ENCODE results near the gene ADORA3.

ADORA3 gene

DNA sequence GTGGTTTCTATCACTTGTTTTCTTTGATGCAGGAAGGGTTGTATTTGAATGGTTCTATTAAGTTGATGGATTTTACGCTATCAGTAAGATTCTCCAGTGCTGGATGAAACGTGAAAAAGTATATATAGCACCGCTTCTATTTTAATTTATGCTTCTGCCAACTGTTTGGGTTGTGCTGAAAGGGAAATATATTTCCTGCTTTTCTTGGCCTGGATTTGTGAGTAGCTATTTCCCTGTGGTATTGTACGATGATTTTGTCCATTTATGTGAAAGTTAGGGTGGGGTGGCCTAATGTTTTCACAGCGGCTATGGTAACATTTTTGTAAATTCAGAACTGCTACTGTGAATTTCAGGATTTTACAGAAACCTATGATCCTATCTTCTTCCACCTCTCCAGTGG lies 29.3 kb downstream of the ADORA3 start:
- DNase-seq, result no peak

DNA sequence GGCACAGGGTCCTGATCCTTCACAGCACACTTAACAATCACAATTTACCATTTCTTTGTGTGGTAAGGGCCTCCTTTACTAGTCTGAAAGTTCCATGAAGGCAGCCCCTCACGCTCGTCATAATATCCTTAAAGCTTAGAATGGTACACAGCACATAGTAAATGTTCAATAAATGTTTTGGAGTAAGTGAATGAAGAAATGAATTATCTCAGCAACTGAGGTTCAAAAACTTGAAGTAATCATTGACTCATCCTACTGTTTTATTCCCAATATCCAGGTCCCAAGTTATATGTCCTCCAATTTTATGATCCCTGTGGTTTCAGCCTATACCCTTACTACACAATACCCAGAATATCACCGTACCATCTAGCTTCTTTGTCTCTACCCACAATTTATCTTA lies 31.9 kb downstream of the ADORA3 start:
- DNase-seq, result no peak

- DNase-seq, result no peak
These were observed 32.4 kb downstream of the ADORA3 start for GRCh38 chr1:111471012-111471411.

DNA sequence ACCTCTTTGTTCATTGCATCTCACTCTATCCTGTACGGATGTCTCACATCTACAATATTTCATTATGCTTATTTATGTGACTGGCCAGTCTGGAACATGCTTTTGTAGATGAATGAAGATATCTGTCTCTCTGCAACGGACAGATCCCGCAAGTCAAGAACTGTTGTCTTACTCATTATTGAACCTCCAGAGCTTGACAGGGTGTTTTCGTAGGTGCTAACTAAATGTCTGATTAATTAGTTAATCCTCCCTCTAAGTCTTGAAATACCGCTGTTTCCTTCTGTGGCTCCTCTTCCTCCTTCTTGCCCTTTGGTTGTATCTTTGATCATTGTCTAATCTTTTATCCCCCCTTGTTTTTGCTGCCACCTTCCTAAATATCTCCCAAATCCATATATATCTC lies 32.8 kb downstream of the ADORA3 start:
- no peak for DNase-seq

DNA sequence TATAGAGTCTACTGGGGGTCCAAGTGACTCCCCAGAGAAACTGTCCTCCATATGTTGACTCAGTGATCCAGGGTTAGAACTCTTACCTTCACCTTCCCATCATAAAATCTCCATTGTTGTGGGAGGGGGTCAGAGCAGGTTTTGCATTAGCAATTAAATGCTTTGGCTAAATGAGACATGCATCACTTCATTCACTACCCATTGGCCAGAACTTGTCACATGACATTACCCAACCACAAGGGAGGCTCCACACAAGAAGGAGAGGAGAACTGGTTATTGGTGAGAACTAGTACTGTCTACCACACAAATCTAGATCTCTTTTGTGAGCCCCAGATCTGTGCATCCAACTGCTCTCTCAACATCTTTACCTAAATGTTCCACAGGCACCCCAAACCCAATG lies 33.9 kb downstream of the ADORA3 start:
- no peak for DNase-seq

GRCh38 chr1:111468717-111469100 lies 34.7 kb downstream of the ADORA3 start:
- DNase-seq, result no peak

- DNase-seq, result no peak
These were observed 35.3 kb downstream of the ADORA3 start for GRCh38 chr1:111467865-111468716.

- DNase-seq, result no peak
These were observed 37.0 kb downstream of the ADORA3 start for GRCh38 chr1:111466480-111466879.

DNA sequence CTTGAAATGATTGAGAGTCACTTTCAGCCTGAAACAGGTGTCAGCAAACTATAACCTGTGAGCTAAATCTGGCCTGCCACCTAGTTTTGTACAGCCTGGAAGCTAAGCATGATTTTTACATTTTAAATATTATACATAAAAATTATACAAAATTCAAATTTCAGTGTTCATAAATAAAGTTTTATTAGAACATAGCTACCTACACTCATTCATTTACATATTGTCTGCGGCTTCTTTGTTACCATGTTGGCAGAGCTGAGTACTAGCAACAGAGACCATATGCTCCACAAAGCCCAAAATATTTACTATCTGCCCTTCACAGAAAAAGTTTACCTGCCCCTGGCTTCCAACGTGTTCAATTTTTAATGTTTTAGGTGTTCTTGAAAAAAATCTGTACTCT lies 37.7 kb downstream of the ADORA3 start:
- DNase-seq, result no peak

GRCh38 chr1:111463029-111463683 lies 40.3 kb downstream of the ADORA3 start:
- DNase-seq, result no peak

DNA sequence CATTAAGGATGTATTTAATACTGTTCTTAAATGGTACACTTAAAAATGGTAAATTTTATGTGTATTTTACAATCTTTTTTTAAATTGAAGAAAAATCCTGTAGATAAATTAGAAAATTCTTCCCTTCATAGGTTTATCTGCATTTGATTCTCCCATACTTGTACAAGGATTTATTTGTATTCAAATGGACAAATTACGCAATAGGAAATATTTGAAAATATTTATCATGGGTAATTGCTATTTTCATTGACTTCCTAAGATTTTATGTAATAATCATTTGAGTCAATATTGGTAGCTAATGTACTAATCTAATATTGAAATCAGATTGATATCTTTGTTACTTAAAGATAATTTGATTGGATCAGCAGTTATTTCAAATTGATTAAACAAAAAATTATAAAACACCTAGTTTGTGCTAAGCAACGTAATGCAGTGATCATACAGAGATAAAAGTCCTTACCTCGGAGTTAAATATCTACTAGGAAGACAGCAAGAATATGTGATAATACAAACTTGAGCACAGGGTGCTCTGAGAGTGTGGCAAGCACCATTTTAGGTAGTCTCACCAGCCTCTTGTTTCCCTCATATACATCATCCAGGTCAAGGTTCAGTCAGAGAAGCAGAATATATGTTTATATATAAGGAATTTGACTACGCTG lies 40.9 kb downstream of the ADORA3 start:
- no peak for DNase-seq

GRCh38 chr1:111461765-111462164 lies 41.7 kb downstream of the ADORA3 start:
- DNase-seq, result no peak

DNA sequence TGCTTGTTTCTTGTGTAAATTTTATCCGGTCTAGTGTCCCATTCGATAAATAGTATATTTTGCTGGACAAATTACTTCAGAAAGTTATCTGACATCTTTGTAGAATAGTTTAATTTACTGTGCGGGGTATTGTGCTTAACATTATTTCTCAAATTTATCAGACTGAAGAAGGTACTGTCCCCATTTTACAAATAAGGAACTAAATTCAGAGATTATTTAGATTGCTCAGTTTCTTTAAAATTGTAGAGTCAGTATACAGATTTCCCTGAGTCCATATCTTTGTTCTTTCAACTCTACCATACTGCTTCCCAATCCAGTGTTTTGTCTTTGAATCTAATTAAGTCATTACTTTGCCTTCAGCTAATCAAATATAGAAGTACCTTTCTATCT lies 47.8 kb downstream of the ADORA3 start:
- no peak for DNase-seq

- no peak for DNase-seq
These were observed 48.4 kb downstream of the ADORA3 start for GRCh38 chr1:111454859-111455641.

DNA sequence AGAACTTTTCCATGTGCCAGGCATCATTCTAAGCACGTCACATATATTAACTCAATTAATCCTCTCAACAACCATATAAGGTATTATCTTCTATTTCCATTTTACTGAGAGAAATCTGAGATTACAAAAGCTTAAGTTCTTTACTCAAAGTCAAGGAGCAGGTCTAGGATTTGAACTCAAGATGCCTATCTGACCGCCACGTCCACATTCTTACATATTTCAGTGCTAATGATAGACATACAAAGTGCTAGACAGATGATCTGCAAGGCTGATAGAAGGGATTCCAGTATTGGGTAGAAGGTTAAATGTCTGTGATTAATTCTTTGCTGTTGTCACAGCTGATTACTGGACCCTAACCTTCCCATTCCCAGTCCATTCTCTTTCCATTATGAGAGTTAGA lies 49.7 kb downstream of the ADORA3 start:
- DNase-seq, result no peak

GRCh38 chr1:111452581-111452980 lies 50.9 kb downstream of the ADORA3 start:
- no peak for DNase-seq

DNA sequence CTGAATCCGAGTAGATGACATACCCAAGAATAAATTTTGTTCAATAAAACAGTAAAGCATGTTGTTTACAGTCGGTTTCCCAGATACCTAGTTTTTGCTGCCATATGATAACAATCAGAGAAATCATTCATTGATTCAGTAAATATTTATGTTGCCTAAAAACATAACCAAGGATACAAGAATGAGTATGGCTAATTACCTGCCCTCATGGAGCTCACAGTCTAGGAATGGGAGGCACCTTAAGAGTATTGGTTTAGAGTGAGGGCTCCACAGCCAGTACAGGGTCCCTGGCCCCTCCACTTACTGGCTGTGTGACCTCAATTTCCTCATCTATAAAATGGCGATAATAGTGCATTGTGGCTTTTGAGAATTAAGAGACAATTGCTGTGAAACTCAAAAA lies 53.2 kb downstream of the ADORA3 start:
- DNase-seq, result no peak

GRCh38 chr1:111449703-111450017 lies 53.8 kb downstream of the ADORA3 start:
- DNase-seq, result no peak
